GM19238 (cell line): ENCODE results near the gene TNPO3.

ENCODE experiments used
- DNase-seq: peaks from one replicate; pipeline ENCODE4 v3.0.0; 2011; ENCODE audit warnings: low spot score; ENCODE audit not compliant: insufficient read length

Gene TNPO3

DNA sequence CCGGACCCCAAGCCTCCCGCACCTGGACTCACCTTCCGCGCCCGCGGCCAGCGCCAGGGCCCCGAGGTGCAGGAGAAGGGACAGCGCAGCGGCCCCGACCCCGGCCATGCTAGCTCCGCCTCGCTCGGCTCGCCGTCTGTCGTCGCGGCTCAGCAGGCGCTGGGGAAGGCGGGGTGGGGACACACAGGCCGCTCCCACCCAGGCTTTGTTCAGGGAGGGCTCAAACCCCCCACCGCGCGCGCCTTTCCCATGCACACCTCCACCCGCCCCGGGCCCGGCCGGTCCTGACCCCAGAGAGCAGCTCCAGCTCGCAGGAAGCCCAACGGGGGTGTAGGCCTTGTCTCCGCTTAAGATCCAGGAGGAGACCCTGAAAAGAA lies 144.4 kb downstream of the TNPO3 start, which contains the start of gene KCP:
Gene KCP (minus strand): TSS at position 141 of the 377 bp plus-strand sequence. CDS start 33 bp downstream, at position 108.
- DNase-seq, result no peak

DNA sequence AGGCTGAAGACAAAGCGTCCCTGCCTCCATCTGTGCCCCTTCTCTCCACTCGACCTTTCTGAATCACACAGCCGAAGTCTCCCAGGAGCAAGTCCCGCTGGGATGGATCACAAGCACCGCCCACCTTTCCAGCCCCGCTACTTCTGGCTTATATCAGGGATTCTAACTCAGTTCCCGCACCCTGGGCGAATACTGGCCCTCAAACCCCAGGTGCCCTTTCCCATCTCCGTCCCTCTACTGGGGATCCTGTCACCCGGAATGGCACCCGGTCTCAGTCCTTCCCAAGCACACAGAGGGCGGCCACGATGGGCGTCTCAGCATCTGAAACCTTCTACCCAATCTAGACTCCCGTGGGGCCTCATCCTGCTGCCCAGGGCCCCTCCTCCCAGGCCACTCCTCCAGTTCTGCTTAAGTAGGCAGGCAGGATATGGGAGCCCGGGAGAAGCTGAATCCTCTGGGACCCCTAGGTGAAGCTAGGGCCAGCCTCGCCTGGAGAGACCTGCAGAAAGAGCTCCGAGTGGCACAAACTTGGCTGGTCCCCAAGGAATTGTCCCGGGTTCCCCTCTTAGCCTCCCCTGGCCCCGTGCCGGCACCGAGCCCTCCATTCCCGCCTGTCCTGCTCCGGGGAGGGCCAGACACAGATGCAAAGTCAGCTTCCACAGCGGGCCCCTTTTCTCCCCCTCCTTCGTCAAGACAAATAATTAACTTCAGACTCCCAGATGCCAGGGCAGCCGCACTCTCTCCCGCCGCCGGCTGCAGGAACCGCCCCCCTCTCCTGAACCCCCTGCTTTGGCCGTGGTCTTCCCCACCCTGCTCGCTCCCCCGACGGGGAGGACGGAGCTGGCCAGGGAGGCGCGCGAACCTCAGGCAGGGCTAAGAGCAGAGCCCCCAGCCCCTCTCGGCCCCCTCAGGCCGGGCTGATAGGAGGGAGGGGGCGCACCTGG lies 145.0 kb downstream of the TNPO3 start:
- DNase-seq, result no peak

DNA sequence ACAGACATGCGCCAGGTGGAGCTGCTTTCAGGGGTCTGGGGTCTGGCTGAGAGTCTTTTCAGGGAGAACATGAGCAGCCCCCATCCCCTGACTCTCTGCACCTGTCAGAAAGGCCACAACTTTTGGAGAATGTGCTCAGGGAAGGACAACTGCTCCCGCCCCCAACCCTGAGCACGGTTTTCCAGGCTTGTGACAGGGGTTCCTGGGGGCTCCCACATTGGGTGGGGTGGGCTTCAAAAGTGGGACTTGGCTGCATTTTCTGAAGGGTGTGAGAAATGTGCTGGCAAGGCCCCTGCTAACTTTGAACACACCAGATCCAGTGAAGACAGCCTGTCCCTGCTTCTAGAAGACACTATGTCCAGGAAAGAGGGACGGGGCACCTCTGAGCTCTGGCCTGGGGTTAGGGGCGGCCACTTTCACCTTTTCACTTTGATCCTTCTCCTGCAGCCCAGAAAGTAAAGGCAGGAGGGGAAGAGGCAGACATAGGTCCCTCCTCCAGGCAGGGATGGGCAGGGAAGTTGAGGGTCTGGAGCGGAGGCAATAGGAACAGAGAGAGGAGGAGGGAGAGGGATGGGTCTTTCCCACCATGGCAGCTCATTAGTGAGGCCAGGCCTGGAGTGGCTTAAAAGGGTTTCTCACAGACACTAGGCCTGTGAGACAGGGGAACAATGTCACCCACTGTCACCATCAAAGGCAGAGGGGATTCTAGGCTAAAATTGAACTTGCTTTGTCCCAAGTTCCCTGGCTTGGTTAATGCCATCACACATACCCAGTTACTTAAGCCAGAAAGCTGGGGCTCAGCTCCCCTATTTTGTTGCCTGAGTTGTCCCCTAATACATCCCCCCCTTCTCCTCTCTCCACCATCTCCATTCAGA lies 145.9 kb downstream of the TNPO3 start:
- no peak for DNase-seq

DNA sequence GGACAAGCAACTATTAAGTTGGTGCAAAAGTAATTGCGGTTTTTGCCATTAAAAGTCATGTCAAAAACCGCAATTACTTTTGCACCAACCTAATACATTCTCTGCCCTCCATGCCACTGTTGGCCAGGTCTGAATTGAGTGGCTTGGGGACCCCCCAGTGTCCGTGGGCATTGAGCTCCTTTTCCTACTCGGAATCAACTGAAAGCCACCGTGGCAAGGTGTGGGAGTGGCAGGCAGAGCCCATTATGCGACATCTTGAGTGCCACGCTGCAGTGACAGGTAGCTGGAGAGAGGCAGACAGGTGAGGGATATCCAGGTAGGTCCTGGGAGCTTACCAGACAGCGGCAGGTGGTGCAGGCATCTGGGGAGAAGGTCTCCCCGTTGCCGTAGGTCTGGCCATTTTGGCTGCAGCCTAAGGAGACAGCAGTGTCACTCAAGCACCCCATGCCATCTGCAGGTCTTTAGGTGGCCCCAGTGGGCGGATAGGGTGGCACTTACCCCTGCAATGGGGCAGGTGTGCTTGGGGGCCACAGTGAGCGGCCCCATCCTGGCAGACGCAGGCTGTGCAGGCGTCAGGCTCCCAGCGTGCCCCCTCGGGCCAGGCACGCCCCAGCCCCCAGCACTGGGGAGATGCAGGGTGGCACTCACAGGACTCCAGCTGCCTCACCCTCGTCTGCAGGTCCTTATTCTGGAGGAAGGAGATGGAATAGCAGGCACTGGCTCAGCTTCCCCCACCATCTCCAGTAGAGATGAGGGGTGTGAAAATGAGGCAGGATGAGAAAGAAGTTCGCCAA lies 147.9 kb downstream of the TNPO3 start:
- DNase-seq, result no peak

DNA sequence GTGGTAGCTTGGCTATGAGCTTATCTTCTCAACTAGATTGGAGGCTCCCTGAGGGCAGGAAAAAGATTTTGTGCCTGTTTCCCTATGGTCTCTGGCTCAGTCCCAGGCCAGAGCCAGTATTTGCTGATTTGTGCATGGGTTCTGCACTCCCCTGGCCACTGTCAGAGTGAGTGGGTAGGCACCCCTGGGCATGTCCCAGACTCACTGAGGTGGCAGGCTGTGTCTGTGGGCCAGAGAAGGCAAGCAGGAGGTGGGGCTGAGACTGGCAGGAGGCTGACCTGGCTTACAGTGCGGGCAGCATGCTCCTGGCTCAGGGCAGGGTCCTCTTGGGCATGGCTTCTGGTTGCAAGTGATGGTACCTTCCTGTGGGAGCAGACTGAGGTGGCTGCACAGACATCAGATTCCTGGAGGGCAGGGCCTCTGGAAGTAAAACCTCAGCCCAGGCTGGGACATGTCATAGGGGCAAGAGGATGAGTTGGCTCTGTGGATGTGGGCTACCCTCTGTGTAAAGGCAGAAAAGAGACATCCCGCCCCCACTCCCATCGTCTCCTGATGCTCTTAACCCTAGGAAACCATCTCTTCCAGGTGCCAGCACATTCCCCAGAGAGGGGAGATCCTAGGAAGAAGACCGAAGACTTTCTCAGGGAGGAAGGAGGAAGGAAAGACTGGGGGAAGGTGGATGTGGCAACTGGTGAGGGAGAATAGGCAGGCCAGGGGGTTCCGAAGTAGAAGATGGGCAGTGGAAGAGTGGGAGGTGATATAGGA lies 148.7 kb downstream of the TNPO3 start:
- DNase-seq, result no peak

DNA sequence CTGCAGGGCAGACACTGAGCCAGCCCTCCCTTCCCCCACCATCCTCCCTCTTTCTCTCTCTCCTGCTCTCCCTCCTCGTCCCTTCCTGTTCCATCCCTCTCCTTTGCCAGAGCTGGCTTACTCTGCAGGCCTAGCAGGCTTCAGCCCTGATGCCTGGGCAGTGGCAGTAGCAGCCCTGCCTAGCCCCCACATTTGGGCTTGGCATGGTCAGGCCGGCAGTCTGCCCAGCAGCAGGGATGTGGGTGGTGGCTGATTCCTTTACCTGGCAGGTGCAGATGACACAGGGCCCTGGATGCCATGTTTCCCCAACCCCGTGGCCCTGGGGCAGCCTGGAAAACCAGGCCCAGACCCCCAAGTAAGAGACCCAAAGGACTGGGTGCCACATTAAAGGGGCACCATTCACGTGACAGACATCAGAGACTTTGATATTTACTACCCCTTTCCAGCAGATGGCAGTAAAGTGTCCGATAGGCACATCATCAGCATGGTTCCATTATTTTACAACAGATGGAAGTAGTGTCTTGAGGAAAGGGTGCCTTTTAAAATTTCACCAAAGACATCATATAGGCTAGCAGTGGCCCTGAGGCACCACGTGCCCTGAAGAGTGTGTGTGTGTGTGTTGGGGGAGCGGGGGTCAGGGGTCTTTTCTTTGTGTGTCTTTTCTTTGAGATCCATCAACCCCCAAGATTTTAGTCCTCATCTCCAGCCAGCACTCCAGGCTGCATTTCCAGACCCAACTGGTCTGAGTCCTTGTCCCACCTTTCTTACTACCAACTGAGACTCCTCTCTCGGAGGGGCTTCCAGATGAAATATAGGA lies 150.3 kb downstream of the TNPO3 start:
- peak; percentile 70 for DNase-seq
